ENCODE measurements around the gene ADAM23.
A peak's percentile ranks its signal among the peaks of the same experiment; 100 is the strongest.
"Not testable (repeated sequence)": the region's sequence is repeated elsewhere in the genome, so short reads cannot be mapped to it uniquely, and the experiment has no call there.

ADAM23 gene, protein sequence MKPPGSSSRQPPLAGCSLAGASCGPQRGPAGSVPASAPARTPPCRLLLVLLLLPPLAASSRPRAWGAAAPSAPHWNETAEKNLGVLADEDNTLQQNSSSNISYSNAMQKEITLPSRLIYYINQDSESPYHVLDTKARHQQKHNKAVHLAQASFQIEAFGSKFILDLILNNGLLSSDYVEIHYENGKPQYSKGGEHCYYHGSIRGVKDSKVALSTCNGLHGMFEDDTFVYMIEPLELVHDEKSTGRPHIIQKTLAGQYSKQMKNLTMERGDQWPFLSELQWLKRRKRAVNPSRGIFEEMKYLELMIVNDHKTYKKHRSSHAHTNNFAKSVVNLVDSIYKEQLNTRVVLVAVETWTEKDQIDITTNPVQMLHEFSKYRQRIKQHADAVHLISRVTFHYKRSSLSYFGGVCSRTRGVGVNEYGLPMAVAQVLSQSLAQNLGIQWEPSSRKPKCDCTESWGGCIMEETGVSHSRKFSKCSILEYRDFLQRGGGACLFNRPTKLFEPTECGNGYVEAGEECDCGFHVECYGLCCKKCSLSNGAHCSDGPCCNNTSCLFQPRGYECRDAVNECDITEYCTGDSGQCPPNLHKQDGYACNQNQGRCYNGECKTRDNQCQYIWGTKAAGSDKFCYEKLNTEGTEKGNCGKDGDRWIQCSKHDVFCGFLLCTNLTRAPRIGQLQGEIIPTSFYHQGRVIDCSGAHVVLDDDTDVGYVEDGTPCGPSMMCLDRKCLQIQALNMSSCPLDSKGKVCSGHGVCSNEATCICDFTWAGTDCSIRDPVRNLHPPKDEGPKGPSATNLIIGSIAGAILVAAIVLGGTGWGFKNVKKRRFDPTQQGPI

DNA sequence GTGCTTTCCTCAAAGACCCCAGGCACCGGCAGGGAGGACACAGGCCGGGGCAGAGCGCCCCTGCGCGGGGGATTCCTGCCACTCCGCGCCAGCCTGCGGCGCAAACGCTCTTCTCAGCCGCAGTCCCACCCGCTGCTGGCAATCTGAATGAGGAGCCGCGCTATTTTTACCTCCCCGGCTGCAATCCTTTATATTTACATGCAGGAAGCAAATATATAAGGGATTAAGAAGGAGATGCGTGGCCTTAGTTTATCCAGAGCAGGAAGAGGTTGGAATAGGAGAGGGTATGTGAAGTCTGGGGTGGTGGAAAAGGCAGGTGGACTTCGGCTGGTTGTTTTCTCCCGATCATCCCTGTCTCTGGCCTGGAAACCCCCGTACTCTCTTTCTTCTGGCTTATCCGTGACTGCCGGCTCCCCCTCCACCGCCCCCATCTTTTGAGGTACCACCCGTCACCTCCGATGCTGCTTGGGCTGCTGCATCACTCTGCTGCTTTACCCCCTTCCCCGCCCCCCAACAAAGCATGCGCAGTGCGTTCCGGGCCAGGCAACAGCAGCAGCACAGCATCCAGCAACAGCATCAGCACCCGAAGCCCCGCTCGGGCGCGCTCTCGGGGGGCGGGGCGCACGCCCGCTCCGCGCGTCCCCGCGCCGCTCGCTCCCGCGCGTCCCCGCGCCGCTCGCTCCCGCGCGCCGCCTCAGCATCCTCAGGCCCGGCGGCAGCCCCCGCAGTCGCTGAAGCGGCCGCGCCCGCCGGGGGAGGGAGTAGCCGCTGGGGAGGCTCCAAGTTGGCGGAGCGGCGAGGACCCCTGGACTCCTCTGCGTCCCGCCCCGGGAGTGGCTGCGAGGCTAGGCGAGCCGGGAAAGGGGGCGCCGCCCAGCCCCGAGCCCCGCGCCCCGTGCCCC is at the start of gene ADAM23:
Gene ADAM23 (plus strand): TSS at position 700 of the 902 bp plus-strand sequence. CDS start 335 bp downstream, outside the sequence.
- DNase-seq (ENCODE audit: low read depth in 2 of 2) = peak; percentile 21 to 28

DNA sequence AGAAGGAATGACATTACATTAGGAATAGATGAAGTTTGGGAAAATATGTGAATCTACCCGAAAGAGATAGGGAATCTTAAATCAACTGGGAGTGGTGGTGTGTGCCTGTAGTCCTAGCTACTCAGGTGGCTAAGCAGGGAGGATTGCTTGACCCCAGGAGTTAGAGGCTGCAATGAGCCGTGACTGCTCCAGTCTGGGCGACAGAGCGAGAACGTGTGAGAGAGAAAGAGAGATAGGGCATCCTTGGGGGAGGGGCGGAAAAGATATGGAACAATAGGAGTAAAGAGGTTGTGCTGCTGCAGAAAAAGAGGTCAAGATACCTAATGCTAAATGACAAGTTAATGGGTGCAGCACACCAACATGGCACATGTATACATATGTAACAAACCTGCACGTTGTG is 47.1 kb upstream of the ADAM23 start:
- DNase-seq (ENCODE audit: low read depth in 2 of 2) = no peak

DNA sequence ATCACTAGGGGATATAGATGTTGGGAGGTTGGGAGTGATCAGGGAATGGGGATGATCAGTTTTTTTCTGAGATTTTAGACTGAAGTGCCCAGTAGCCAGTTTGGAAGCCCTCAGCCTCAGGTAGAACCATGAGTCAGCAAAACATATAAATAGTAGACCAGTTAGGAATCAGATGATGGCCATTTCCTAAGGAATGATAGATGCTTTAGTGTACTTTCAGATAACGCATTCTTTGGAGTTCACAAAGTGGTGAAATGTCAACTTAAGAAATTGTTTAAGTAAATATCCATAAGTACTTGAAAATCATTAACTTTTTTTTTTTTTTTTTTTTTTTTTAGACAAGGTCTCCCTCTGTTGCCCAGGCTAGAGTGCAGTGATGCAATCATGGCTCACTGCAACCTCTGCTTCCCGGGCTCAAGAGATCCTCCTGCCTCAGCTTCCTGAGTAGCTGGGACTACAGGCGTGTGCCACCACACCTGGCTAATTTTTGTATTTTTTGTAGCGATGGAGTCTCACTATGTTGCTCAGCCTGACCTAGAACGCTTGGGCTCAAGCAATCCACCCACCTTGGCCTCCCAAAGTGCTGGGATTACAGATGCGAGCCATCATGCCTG is 40.3 kb upstream of the ADAM23 start:
- not testable (repeated sequence) for DNase-seq (ENCODE audit: low read depth in 2 of 2)

DNA sequence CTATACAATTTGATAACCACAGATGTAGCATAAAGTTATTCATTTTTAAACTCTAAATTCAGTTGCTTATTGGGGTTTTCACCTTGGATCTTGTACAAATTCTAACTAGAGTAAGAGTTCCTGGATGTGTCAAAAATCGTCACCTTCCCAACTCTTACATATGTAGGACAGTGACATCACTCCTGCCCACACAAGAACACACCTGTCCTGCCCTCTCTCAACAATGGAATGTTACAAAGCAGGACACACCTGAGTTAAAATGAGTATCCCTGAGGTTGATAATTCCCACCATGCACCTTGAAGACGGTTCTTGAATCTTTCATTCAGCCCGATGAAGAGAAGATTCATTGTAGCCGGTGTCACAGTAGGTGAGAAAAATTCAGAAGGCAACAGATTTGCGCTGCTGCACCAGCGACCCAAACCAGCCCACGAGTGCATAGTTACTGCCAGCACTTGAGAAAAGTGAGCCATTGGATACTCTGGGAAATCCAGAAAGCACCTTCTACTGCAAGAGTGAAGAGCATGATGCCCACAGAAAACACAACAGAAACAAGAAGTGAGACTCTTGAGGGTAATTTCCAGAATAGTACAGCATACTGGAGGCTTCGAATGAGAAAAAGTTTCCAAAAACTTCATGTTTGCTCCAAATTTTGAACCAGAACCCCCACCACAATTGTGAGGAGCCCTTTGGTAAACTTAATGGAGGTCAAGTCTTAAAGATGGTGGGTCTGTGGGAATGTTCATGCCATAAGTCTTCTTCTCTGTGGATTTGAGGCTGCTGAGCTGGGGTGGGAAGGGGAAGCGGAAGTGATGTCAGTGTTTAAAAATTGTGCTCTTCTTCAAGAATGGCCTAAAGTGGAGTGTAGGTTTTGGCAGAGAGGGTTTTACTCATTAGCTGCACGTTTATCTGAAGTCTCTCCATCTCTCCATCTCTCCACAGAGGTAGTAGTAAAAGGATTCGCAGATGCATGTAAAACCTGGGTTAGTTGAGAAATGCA is 34.7 kb upstream of the ADAM23 start:
- DNase-seq (ENCODE audit: low read depth in 2 of 2) = no peak

DNA sequence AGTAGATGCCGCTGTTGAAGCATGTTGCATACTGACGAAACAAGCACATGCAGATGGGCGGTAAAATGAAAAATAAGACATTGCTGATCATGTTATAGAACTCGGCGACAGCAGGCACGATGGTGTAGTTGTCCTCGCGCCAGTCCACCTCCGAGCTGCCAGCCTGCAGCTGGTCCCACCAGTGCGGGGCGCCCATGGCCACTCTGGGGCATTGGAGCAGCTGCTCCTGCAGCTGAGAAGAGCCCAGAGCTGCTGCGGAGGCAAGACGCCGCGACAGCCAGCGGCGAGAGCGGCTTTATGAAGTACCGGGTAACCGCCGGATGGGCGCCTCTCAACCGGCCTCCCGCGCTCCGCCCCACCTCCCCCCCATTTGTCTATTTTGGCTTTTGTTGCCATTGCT is 32.6 kb upstream of the ADAM23 start:
- DNase-seq (ENCODE audit: low read depth in 2 of 2) = no peak

DNA sequence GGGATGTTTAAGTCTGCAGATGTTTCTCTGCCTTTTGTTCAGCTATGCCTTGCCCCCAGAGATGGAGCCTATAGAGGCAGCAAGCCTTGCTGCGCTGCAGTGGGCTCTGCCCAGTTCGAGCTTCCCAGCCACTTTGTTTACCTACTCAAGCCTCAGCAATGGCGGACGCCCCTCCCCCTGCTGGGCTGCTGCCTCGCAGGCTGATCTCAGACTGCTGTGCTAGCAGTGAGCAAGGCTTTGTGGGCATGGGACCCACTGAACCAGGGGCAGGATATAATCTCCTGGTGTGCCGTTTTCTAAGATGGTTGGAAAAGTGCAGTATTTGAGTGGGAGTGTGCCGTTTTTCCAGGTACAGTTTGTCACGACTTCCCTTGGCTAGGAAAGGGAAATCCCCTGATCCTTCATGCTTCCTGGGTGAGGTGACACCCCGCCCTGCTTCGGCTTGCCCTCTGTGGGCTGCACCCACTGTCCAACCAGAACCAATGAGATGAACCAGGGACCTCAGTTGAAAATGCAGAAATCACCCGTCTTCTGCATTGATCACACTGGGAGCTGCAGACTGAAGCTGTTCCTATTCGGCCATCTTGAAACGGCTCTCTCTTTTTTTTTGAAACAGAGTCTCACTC is 27.6 kb upstream of the ADAM23 start:
- DNase-seq (ENCODE audit: low read depth in 2 of 2) = no peak

DNA sequence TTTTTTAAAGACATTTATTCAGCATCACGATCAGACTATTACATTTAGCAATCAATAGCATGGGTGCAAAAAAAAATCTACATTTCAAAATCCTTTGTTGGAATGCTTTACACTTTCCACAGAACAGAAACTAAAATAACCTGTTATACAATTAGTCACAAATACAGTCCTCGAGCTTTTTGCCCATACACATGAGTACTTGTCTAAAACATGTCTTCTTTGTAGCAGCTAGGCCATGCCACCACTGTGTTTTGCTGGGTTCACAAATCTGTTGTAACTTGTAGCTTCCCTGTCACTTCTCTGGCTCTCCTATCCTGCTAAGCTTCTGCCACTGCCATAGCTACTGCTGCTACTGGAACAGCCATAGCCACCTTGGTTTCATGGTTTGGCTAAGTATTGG is 24.4 kb upstream of the ADAM23 start:
- no peak for DNase-seq (ENCODE audit: low read depth in 2 of 2)

DNA sequence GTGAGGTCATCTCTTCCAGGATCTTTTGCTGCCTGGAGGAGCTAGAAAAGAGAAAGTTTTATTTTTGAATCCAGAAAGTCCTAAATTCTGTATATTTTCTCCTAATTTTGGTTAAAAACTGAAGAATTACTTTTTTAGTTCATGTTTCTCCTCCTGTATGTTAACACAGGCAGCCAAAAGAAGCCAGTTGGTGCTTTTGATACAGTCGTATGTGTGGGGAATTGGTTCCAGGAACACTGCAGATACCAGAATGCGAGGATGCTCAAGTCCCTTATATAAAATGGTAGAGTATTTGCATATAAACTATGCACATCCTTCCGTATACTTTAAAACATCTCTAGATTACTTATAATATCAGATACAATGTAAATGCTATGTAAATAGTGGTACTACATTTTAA is 22.6 kb upstream of the ADAM23 start:
- DNase-seq (ENCODE audit: low read depth in 2 of 2) = no peak

DNA sequence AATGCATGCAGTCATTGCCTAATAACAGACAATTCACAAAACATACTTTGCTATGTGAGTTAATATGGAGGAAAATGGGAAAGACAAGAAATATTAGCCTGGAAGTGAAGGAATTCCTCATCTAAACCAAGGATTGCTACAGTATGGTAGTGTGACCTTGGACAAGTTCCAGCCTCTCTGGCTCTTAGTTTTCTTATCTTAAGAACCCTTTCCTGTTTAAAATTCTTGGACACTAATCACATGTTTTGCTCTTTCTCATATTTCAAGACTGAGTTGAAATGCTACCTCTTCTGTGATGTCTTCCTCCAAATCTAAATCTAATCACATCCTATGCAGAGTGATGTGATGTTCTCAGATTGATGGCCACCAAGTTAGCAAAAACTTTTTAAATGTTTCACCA is 20.8 kb upstream of the ADAM23 start:
- DNase-seq (ENCODE audit: low read depth in 2 of 2) = no peak

DNA sequence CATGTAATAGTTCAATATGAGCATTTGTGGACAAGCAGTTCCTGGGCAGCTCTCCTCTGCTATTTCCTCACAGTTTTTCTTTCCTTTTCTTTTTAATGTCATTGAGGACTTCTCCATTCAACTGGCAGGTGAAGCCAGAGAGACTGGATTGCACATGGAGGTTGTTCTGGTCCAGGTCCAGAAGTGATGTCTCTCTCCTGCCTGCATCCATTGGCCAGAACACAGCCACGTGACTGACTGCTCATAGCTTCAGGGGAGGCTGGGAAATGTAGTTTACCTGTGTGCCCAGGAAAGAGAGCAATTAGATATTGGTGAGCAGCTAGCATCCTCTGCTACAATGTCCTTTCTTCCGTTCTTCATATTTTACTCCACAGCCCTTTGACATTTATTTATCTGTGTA is 20.2 kb upstream of the ADAM23 start:
- DNase-seq (ENCODE audit: low read depth in 2 of 2) = no peak

DNA sequence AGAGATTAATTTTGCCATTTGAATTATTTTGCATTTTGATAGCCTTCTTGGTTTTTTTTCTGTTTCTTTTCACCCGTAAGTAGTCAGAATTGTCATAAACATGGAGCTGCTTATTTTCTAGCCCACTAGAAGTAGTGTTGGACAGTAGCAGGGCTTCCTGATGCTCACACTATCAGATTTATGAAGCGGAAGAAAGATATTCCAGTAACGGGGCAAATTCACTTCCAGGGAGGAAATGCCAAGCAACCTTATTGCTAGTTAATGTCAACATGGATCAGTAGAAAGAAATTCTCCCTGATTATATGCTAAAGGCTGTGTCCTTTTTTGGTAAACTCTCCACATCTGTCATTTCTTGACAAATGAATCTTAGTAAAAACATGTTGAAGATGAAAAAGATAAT is 19.2 kb upstream of the ADAM23 start:
- DNase-seq (ENCODE audit: low read depth in 2 of 2) = no peak

DNA sequence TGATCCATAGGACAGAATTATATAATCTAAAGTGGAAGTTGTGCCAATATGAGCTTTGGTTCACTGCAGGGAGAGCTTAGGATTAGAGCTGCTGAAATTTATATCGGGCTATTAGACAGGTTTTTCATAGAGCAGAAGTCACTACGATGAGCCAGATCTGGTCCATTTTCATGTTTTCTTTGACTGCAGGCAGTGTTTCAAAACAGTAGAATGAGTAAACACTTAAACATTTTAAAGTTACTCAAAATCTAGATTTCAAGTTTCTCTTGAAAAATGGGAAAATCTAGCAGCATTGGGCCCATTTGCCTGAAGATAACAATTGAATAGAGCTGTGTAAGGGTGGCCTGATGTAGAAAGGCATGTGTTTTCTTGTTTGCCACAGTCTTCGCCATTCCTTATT is 14.5 kb upstream of the ADAM23 start:
- DNase-seq (ENCODE audit: low read depth in 2 of 2) = no peak

DNA sequence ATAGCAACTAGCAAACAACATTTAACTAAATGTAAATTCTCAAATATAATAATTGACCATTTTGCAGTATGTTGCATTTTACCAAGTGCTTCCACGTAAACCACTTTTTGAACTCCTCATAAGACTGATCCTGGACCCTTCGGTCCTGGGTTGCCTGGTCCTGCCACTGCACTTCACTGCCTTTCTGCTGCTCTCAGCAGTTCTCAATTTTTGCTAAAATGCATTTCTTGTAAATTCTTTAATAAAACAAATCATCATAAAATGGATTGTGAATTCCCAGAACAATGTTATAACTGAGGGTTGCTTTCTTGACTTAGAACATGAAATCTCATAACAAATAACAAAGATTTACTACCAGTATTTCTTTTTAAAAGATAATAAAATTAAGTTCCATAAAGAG is 12.9 kb upstream of the ADAM23 start:
- no peak for DNase-seq (ENCODE audit: low read depth in 2 of 2)

DNA sequence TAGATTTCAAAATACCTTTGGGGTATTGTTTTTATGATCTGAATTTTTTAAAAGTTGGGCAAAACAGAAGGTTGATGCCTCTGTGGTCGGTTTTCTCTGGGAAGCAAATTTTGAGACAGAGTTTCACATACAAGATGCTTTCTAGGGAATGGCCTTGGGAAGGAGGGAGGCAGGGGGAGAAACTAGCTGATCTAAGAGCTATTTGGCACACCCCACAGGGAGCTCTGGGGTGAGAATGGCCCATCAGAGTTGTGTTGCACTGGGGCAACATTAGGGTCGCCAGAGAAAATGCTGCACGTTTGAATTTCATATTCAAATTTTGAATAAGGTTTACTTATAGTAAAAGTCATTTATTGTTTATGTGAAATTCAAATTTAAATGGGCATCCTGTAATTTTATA is 11.9 kb upstream of the ADAM23 start:
- DNase-seq (ENCODE audit: low read depth in 2 of 2) = no peak

DNA sequence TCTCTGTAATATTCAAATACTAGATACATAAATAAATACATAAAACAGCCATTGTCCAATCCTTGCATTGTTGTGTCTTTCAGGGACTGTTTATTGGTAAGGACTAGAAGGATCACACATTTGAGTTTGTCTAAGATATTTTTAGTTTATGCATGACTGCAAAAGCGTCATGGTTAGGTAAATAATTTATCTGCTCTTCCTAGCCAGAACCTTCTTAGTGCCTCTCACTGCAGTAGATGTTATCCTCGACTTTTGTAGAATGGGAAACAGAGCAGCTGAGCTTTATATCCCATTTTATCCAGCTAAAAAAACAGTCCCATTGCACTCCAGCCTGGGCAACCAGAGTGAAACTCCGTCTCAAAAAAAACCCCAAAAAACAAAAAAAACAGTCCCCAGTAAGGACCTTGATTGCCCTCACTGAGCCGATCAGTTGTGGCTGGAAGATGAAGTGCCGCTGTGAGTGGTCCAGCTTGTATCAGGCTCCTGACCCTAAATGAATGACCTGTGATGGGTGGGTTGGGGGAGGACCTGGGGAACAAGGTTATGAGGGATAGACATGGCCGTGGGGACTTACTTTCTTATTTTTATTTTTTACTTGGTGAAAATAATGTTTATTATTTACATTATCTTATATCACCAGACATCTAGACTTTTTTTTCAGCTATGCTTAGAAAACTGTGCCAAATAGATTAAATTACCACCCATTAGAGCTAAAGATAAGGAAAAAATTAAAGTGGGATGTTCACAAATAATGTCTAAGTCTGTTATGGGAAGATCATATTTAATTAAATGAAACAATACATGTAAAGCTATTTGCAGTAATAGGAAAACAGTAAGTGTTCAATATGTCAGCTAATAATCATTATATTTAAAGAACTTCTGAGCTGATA is 10.9 kb upstream of the ADAM23 start:
- DNase-seq (ENCODE audit: low read depth in 2 of 2) = no peak

DNA sequence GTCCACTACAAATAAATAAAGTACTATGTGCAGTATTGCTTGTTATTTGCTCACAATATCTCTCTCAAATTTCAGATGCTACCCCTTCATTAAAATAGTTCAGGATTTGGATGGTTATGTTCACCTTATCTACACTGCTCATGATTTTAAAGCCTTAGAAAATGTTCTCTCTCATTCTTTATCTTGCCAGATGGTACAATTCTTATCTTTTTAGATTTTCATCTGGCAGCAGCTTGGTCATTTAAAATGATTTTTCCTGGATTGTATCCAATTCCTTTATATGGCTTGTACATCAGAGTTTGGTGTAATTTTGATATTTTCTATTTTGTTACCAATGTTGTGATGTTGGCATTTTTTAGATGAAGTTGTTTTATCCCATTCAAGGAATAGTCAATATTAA is 10.1 kb upstream of the ADAM23 start:
- DNase-seq (ENCODE audit: low read depth in 2 of 2) = no peak

DNA sequence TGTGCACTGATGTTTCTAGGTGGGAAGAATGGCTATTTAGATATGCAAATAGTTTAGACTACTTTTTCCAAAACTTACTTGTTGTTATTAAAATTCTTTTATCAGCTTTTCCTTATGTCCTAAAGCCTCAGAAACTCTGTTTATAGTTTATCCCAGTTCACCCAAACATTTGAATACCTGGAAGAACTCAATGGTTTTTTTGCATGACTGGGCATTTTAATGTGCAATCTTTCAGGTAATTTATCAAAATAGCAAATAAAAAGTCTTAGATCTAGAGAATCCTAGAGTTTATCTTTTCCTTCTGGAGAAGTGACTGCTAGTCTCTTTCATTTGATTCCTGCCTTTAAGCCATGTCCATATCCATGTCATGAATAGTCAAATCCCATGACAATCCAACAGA is 9.6 kb upstream of the ADAM23 start:
- no peak for DNase-seq (ENCODE audit: low read depth in 2 of 2)

DNA sequence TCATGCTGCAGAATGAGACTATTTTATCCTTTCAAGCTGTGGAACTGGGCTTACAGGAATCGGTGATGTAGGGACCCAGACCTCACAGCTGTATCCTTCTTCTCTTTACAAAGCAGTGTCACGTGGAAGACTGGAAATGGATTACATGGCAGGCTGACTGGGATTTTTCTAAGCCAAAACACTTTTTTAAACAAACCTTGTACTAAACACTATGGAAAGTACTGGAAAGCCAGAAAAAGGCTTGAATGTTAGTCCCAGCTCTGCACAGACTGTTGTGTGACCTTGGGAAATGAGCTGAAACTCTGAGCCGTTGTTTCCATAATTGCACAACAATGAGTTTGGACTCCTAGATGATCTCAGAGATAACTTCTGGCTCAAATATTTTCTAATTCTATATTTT is 7.6 kb upstream of the ADAM23 start:
- DNase-seq (ENCODE audit: low read depth in 2 of 2) = no peak

DNA sequence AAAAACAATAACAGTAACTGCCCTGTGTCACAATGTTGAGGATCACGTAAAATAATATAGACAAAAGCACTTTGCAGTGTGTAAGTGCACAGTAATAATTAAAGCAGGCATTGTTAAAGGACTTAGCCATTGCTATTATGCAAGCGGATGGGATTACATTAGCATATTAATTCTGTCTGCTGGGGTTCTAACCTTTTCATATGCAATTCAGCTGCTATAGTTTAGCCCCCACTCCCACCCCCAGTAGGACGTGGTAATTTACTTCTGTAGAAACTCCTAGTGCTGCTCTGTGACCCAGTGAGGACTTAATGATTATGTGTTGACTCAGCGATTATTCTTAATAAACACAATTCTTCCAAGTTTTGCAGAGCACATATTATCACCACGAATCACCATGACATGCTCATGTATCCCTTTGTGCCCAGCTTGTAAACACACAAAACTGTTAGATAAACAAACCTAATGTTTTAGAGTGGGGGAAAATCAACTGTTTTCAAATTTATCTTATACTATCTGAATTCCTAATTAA is 5.1 kb upstream of the ADAM23 start:
- DNase-seq (ENCODE audit: low read depth in 2 of 2) = no peak

Data from stimulated activated CD4-positive, alpha-beta T cell treated with anti-CD3 and anti-CD28 coated beads, Interleukin-12 subunit alpha, Interleukin-12 subunit beta, amount 100 ng/mL, for 24 hours (primary cell).